CD4-positive, alpha-beta T cell treated with Interleukin-15 for 4 hours (primary cell): ENCODE results near the gene MOB2.
"Not testable (repeated sequence)": the region's sequence is repeated elsewhere in the genome, so short reads cannot be mapped to it uniquely, and the experiment has no call there.

Experiments used
- DNase-seq: peaks from one replicate; pipeline ENCODE4 v3.0.0-alpha.2; 2020; ENCODE audit warnings: low spot score

The MOB2 gene

GRCh38 chr11:1439341-1439740 lies 47.2 kb downstream of the MOB2 start:
- no peak for DNase-seq

GRCh38 chr11:1438967-1439330 lies 47.6 kb downstream of the MOB2 start:
- no peak for DNase-seq

- DNase-seq, result no peak
Observed at GRCh38 chr11:1438261-1438966, 48.2 kb downstream of the MOB2 start.

- DNase-seq, result no peak
Observed at GRCh38 chr11:1437500-1437899, 49.1 kb downstream of the MOB2 start.

GRCh38 chr11:1436468-1437039 lies 50.0 kb downstream of the MOB2 start:
- DNase-seq, result no peak

- DNase-seq, result no peak
Observed at GRCh38 chr11:1435820-1436467, 50.6 kb downstream of the MOB2 start.

- not testable (repeated sequence) for DNase-seq
Observed at GRCh38 chr11:1435479-1435819, 51.1 kb downstream of the MOB2 start.

- no peak for DNase-seq
Observed at GRCh38 chr11:1433977-1434640, 52.5 kb downstream of the MOB2 start.

GRCh38 chr11:1433568-1433967 lies 53.0 kb downstream of the MOB2 start:
- DNase-seq, result no peak

- no peak for DNase-seq
Observed at GRCh38 chr11:1428762-1429316, 57.7 kb downstream of the MOB2 start.

GRCh38 chr11:1425439-1425838 lies 61.1 kb downstream of the MOB2 start:
- DNase-seq, result no peak

- DNase-seq, result no peak
Observed at GRCh38 chr11:1425006-1425405, 61.6 kb downstream of the MOB2 start.

- DNase-seq, result not testable (repeated sequence)
Observed at GRCh38 chr11:1423406-1423805, 63.2 kb downstream of the MOB2 start.

- no peak for DNase-seq
Observed at GRCh38 chr11:1422981-1423380, 63.6 kb downstream of the MOB2 start.

GRCh38 chr11:1422481-1422880 lies 64.1 kb downstream of the MOB2 start:
- no peak for DNase-seq

GRCh38 chr11:1421291-1421690 lies 65.3 kb downstream of the MOB2 start:
- no peak for DNase-seq

- no peak for DNase-seq
Observed at GRCh38 chr11:1419811-1420210, 66.8 kb downstream of the MOB2 start.
